Neural cell (in vitro differentiated cells): ENCODE data around the gene TIAM2. TPM values are rescaled to one million over a fixed set of nuclear protein-coding genes. Genes with fewer than 3 reads are reported as not detected.

ENCODE experiments used
- H2AFZ ChIP-seq: fragments of 200-600, 300-800 bp; sonication (generic), shearing (Covaris generic); 2 replicates; pipeline ENCODE4 v1.6.0; 2014; ENCODE audit warnings: low read depth, mild to moderate bottlenecking, antibody characterized with exemption, low read length, moderate library complexity
- H3F3A ChIP-seq: fragments of 200-600 bp; shearing (Covaris generic); 2 replicates; pipeline ENCODE4 v1.6.1; 2016; ENCODE audit warnings: mild to moderate bottlenecking, moderate library complexity, mixed read lengths, antibody characterized with exemption, low read length; ENCODE audit not compliant: insufficient read depth, poor library complexity, severe bottlenecking
- H3K27ac ChIP-seq: fragments of 200-600, 300-800 bp; sonication (generic), shearing (Covaris generic); 2 replicates; pipeline ENCODE4 v1.5.1; 2014; ENCODE audit warnings: mild to moderate bottlenecking, low read length, moderate library complexity
- H3K27me3 ChIP-seq: fragments of 300-800, 200-600 bp; sonication (generic), shearing (Covaris generic); 2 replicates; pipeline ENCODE4 v1.6.0; 2014; ENCODE audit warnings: mild to moderate bottlenecking, low read depth, low read length, moderate library complexity; ENCODE audit not compliant: insufficient read depth
- H3K36me3 ChIP-seq: fragments of 300-800, 200-600 bp; sonication (generic), shearing (Covaris generic); 2 replicates; pipeline ENCODE4 v1.5.1; 2014; ENCODE audit warnings: mild to moderate bottlenecking, antibody characterized with exemption, low read length, moderate library complexity; ENCODE audit not compliant: insufficient read depth
- H3K4me2 ChIP-seq: fragments of 300-800, 200-600 bp; sonication (generic), shearing (Covaris generic); 2 replicates; pipeline ENCODE4 v1.6.0; 2014; ENCODE audit warnings: mild to moderate bottlenecking, low read length
- H3K4me3 ChIP-seq: fragments of 300-800, 200-600 bp; sonication (generic), shearing (Covaris generic); 2 replicates; pipeline ENCODE4 v1.5.1; 2014; ENCODE audit warnings: mild to moderate bottlenecking, low read length, moderate library complexity
- H3K79me2 ChIP-seq: fragments of 200-600 bp; shearing (Covaris generic); replicated peaks from 2 replicates; pipeline ENCODE4 v1.6.0; 2014; ENCODE audit warnings: mild to moderate bottlenecking, low read length, moderate library complexity; ENCODE audit not compliant: insufficient read depth
- H3K9ac ChIP-seq: fragments of 300-800, 200-600 bp; sonication (generic), shearing (Covaris generic); 2 replicates; pipeline ENCODE4 v1.6.1; 2016; ENCODE audit warnings: mild to moderate bottlenecking, low read length, mixed read lengths
- H3K9me2 ChIP-seq: fragments of 200-600 bp; shearing (Covaris generic); 2 replicates; pipeline ENCODE4 v1.6.1; 2016; ENCODE audit warnings: mild to moderate bottlenecking, low read length, mixed read lengths; ENCODE audit not compliant: insufficient read depth
- H3K9me3 ChIP-seq: fragments of 200-600, 300-800 bp; sonication (generic), shearing (Covaris generic); 2 replicates; pipeline ENCODE4 v1.6.1; 2016; ENCODE audit warnings: mild to moderate bottlenecking, mixed run types, low read length, moderate library complexity, mixed read lengths
- H4K20me1 ChIP-seq: fragments of 200-600 bp; shearing (Covaris generic); 2 replicates; pipeline ENCODE4 v1.6.1; 2016; ENCODE audit warnings: mild to moderate bottlenecking, mixed run types; ENCODE audit not compliant: insufficient read depth
- CTCF ChIP-seq: fragments of 450-650 bp; IDR thresholded peaks from 2 replicates; pipeline ENCODE4 v1.5.1; 2014; ENCODE audit warnings: antibody characterized with exemption, mild to moderate bottlenecking, moderate library complexity; ENCODE audit not compliant: poor library complexity, severe bottlenecking
- EP300 ChIP-seq: fragments of 450-650 bp; conservative IDR thresholded peaks from 2 replicates; pipeline ENCODE4 v1.6.1; 2014; ENCODE audit warnings: antibody characterized with exemption, mild to moderate bottlenecking, moderate library complexity; ENCODE audit not compliant: poor library complexity, severe bottlenecking
- EZH2 ChIP-seq: fragments of 200-600, 300-800 bp; shearing (Covaris generic), sonication (generic); IDR thresholded peaks from 2 replicates; pipeline ENCODE4 v1.6.1; 2014; ENCODE audit warnings: antibody characterized with exemption, low read length, borderline replicate concordance, mild to moderate bottlenecking; ENCODE audit not compliant: insufficient read depth, poor library complexity, severe bottlenecking
- MXI1 ChIP-seq: fragments of 450-650 bp; conservative IDR thresholded peaks from 2 replicates; pipeline ENCODE4 v1.6.1; 2014; ENCODE audit warnings: antibody characterized with exemption, mild to moderate bottlenecking; ENCODE audit not compliant: poor library complexity, severe bottlenecking
- POLR2AphosphoS5 ChIP-seq: IDR thresholded peaks from 2 replicates; pipeline ENCODE4 v1.6.1; 2012
- RAD21 ChIP-seq: fragments of 450-650 bp; conservative IDR thresholded peaks from 2 replicates; pipeline ENCODE4 v1.6.1; 2014; ENCODE audit warnings: antibody characterized with exemption, mild to moderate bottlenecking, moderate library complexity
- SMC3 ChIP-seq: fragments of 450-650 bp; conservative IDR thresholded peaks from 2 replicates; pipeline ENCODE4 v1.6.1; 2014; ENCODE audit warnings: antibody characterized with exemption, mild to moderate bottlenecking, moderate library complexity; ENCODE audit not compliant: poor library complexity
- TAF1 ChIP-seq: IDR thresholded peaks from 2 replicates; pipeline ENCODE4 v1.6.1; 2012; ENCODE audit warnings: low read depth
- polyA plus RNA-seq: library from polyadenylated mRNA; depleted of rRNA; stranded (reverse); fragments of >200 nt; gene quantifications from 2 replicates; pipeline ENCODE4 v1.2.3, GENCODE V29; 2014
- TF ChIP-seq, protein P1 (sequence below): IDR thresholded peaks from 2 replicates; pipeline ENCODE4 v1.6.1; 2012; ENCODE audit warnings: borderline replicate concordance

TIAM2 gene
- polyA plus RNA-seq, 1 donor from 2014 or later: 73.3 TPM

DNA sequence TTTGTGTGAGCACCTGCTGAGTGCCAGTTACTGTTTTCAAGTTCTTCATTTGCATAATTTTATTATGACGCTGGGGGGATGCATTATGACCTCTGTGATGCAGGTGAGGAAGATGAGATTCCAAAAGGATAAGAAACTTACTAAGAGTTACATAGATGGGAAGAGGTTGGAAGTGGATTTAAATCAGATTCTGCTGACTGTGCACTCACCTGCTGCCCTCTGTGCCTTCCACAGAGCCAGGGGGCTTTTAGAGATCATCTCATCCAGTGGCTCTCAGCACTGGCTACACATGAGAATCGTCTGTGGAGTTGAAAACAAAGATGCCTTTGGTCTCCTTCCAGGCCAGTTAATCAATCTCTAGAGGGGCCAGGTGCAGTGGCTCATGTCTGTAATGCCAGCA, 47.9 kb downstream of the TIAM2 start:
- H4K20me1 ChIP-seq: no peaks in the 10 kb centered on the region

DNA sequence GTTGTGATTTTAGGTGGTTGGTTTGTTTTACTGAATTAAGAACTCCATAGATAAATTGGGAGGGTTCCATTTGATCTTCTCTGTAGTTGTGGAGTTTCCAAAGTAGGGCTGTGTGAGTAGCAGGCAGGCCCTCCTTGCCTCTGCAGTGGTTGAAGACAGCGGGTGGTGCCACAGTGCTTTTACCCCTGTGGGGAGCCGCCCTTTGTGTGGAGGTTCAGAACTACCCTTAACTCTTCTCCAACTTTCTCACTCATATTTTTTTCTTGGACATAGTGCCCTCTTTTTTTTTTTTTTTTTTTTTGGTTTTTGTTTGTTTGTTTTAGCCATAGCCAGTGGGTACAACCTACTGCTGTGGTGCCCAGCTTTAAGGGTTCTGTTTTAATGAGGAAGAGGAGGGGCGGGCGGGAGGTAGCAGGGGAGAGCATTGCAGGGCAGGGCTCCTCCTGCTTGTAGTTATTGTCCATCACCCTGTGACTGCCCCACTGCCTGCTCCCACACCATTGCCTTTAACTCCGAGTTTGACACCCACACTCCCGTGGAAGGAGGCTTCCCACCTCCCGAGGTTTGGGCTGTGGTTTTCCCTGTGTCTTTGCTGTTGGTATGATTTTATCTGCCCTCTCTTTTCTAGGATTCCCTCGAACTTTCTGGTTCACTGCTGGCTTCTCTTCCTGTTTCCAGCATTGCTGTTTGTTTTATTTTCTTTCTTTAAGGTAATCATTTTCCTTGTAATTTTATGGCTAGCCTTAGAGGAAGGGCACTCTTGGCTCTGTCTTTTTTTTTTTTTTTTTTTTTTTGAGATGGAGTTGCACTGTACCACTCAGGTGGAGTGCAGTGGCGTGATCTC, 50.7 kb downstream of the TIAM2 start:
- Histone ChIP-seq H3K9ac (no peak overlapping the region), H4K20me1 (no peaks in the 10 kb centered on the region), H3K4me2 (no peak overlapping the region), H3K9me3 (no peaks in the 10 kb centered on the region), H3K79me2 (no peaks in the 10 kb centered on the region), H3F3A (no peaks in the 10 kb centered on the region), H3K4me3 (no peak overlapping the region), H3K9me2 (no peaks in the 10 kb centered on the region), H3K36me3 (no peaks in the 10 kb centered on the region), H3K27ac (no peak overlapping the region), H3K27me3 (no peaks in the 10 kb centered on the region), H2AFZ (no peak overlapping the region)
- TF ChIP-seq EZH2 (no peak), SMC3 (no peak), POLR2AphosphoS5 (no peak), TAF1 (no peak)

More for the DNA sequence above, 47.9 kb downstream of the TIAM2 start:
- no peak overlapping the region for H3K9ac ChIP-seq
- no peaks in the 10 kb centered on the region for H3K9me3 ChIP-seq
- H3F3A ChIP-seq: no peaks in the 10 kb centered on the region
- H3K79me2 ChIP-seq: no peaks in the 10 kb centered on the region
- TF ChIP-seq SMC3 (no peak), EP300 (no peak)
- H3K36me3 ChIP-seq: no peaks in the 10 kb centered on the region
- no peak overlapping the region for H3K4me2 ChIP-seq
- no peaks in the 10 kb centered on the region for H3K27me3 ChIP-seq
- H3K4me3 ChIP-seq: no peak overlapping the region
- no peak overlapping the region for H3K27ac ChIP-seq
- H2AFZ ChIP-seq: no peak overlapping the region
- no peaks in the 10 kb centered on the region for H3K9me2 ChIP-seq

DNA sequence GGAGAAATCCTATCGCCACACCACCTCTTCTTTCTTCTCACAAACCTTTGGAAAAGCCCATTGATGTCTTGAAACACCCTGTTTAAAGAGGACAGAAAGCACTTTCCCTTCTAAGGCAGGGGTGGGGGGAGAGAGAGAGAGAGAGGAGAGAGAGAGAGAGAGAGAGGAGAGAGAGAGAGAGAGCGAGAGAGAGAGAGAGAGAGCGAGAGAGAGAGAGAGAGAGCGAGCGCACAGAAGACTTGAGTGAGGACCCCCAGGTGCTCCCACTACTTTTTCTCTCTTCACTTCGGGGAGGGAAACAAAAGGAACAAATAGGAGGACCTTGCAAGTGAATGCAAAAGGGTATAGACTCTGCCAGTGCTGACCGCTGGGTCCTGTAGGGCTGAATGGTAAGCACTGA, 52.4 kb downstream of the TIAM2 start:
- TF ChIP-seq TAF1 (no peak), RAD21 (no peak), POLR2AphosphoS5 (no peak), CTCF (no peak), EZH2 (no peak), MXI1 (no peak), EP300 (no peak), SMC3 (no peak)
- TF ChIP-seq, protein P1, sequence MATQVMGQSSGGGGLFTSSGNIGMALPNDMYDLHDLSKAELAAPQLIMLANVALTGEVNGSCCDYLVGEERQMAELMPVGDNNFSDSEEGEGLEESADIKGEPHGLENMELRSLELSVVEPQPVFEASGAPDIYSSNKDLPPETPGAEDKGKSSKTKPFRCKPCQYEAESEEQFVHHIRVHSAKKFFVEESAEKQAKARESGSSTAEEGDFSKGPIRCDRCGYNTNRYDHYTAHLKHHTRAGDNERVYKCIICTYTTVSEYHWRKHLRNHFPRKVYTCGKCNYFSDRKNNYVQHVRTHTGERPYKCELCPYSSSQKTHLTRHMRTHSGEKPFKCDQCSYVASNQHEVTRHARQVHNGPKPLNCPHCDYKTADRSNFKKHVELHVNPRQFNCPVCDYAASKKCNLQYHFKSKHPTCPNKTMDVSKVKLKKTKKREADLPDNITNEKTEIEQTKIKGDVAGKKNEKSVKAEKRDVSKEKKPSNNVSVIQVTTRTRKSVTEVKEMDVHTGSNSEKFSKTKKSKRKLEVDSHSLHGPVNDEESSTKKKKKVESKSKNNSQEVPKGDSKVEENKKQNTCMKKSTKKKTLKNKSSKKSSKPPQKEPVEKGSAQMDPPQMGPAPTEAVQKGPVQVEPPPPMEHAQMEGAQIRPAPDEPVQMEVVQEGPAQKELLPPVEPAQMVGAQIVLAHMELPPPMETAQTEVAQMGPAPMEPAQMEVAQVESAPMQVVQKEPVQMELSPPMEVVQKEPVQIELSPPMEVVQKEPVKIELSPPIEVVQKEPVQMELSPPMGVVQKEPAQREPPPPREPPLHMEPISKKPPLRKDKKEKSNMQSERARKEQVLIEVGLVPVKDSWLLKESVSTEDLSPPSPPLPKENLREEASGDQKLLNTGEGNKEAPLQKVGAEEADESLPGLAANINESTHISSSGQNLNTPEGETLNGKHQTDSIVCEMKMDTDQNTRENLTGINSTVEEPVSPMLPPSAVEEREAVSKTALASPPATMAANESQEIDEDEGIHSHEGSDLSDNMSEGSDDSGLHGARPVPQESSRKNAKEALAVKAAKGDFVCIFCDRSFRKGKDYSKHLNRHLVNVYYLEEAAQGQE: no peak
- Histone ChIP-seq H3K9me2 (no peaks in the 10 kb centered on the region), H3K27me3 (no peaks in the 10 kb centered on the region), H3K9me3 (no peaks in the 10 kb centered on the region), H3K9ac (no peak overlapping the region), H3K36me3 (no peaks in the 10 kb centered on the region), H3K4me3 (no peak overlapping the region), H3K79me2 (no peaks in the 10 kb centered on the region), H4K20me1 (no peaks in the 10 kb centered on the region), H2AFZ (no peak overlapping the region), H3K4me2 (no peak overlapping the region), H3F3A (no peaks in the 10 kb centered on the region), H3K27ac (no peak overlapping the region)
